Measurements from ENCODE around the gene MT1X.

DNA sequence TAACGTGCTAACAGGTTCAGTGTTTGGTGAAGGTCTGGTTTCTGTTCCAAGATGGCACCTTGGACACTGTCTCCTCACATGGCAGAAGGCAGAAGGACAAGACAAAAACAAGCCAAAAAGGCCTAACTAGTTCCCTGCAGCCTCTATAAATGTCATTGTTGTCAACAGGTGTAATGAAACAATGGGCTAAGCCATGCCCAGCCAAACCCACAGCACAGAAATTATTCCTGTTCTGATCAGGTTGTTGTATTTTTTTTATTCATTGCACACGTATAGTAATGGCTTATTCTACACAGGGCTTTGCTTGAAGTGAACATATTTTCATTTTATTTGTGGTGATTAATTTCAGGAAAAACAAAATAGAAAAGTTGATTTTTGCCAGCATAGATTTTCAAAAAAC is 31.5 kb downstream of the MT1X start:
- TF ChIP-seq, protein P1, sequence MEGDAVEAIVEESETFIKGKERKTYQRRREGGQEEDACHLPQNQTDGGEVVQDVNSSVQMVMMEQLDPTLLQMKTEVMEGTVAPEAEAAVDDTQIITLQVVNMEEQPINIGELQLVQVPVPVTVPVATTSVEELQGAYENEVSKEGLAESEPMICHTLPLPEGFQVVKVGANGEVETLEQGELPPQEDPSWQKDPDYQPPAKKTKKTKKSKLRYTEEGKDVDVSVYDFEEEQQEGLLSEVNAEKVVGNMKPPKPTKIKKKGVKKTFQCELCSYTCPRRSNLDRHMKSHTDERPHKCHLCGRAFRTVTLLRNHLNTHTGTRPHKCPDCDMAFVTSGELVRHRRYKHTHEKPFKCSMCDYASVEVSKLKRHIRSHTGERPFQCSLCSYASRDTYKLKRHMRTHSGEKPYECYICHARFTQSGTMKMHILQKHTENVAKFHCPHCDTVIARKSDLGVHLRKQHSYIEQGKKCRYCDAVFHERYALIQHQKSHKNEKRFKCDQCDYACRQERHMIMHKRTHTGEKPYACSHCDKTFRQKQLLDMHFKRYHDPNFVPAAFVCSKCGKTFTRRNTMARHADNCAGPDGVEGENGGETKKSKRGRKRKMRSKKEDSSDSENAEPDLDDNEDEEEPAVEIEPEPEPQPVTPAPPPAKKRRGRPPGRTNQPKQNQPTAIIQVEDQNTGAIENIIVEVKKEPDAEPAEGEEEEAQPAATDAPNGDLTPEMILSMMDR (IDR thresholded peaks at IDR 0.05) = no peak
- TF ChIP-seq POLR2AphosphoS5 (IDR thresholded peaks at IDR 0.05; ENCODE audit: insufficient read depth in 1 of 2, low read depth in 1 of 2) = no peak
- no peak for TF ChIP-seq POLR2A (IDR thresholded peaks at IDR 0.05)
